DMS153 treated with DMSO at 0.1 percent for 48 hours (cell line): ENCODE measurements around the gene TAF3.
"Not testable (repeated sequence)": the region's sequence is repeated elsewhere in the genome, so short reads cannot be mapped to it uniquely, and the experiment has no call there.

Experiments
- DNase-seq: peaks from one replicate; lab custom pipeline; 2025; ENCODE audit not compliant: unreplicated experiment; lab: John Stamatoyannopoulos, UW

TAF3 gene, protein sequence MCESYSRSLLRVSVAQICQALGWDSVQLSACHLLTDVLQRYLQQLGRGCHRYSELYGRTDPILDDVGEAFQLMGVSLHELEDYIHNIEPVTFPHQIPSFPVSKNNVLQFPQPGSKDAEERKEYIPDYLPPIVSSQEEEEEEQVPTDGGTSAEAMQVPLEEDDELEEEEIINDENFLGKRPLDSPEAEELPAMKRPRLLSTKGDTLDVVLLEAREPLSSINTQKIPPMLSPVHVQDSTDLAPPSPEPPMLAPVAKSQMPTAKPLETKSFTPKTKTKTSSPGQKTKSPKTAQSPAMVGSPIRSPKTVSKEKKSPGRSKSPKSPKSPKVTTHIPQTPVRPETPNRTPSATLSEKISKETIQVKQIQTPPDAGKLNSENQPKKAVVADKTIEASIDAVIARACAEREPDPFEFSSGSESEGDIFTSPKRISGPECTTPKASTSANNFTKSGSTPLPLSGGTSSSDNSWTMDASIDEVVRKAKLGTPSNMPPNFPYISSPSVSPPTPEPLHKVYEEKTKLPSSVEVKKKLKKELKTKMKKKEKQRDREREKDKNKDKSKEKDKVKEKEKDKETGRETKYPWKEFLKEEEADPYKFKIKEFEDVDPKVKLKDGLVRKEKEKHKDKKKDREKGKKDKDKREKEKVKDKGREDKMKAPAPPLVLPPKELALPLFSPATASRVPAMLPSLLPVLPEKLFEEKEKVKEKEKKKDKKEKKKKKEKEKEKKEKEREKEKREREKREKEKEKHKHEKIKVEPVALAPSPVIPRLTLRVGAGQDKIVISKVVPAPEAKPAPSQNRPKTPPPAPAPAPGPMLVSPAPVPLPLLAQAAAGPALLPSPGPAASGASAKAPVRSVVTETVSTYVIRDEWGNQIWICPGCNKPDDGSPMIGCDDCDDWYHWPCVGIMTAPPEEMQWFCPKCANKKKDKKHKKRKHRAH

DNA sequence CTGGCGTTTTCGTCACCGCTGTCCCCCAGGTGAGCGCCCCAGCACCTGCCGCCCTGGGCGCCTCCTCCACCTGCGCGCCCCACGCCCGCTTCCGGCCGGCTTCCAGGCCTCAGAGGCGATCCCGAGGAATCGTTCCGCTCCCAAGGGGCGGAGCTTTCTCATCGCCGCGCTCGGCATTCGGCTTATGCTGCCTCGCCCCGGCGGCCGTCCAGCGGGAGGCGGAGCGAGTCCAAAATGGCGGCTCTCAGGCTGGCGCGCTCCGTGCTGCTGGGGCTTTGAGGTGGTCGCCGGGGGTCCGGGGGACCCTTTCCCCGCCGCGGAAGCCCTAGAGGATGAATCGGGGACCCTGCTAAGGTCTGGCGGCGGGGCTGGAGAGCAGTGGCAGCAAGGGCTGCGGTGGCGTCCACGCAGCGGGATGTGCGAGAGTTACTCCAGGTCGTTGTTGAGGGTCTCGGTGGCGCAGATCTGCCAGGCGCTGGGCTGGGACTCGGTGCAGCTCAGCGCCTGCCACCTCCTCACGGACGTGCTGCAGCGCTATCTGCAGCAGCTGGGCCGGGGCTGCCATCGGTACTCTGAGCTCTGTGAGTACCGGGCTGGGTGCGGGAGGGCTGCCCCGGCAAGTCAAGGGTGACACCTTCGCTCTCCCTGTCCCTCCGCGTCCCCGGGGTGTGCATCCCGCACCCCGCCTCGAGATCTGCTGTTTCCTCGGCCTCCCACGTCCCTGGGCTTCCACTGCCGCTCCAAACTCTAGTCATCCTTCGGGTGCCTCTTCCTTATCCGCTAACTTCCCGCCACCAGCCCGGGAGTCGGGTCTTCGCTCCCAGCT, at the start of gene TAF3:
TAF3 (plus strand) TSS at position 211 of the 826 bp plus-strand sequence; CDS start at position 416, 205 bp downstream.
- no peak for DNase-seq

DNA sequence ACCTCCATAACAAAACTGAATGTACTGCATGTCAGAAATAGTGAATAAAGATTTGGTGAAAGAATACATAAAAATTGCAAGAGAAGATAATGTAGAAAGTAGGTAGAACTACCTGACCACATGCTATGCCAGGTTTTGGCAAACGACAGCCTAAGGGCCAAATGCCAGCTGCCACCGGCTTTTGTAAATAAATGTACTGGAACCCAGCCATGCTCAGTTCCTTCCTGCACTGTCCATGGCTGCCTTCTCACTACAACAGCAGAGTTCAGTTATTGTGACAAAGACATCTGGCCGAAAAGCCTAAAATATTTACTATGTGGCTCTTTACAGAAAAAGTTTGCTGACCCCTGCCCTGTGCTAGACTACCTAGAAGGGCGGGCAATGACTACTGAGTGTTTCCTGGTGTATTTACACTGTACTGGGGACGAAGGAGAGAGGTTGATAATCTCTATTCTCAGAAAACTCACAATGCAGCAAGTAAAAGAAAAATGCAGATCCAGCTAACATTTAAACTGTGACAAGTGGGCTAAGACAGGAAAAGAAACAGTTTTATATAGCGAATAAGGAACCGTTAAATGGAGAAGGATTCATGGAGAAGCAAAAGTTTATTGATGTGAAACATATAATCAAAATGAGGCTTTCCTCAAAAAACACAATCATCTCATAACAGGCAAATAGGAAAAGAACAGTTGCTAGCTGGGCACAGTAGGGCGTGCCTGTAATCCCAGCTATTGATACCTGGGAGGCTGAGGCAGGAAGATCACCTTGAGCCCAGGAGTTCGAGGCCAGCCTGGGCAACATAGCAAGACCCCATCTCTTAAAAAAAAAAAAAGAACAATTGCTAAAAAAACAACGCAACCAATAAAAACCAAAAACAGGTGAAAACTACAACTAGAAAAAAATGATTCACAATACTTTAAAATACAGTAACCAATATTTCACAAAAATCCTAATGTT, 44.2 kb upstream of the TAF3 start:
- DNase-seq: peak; percentile 6

DNA sequence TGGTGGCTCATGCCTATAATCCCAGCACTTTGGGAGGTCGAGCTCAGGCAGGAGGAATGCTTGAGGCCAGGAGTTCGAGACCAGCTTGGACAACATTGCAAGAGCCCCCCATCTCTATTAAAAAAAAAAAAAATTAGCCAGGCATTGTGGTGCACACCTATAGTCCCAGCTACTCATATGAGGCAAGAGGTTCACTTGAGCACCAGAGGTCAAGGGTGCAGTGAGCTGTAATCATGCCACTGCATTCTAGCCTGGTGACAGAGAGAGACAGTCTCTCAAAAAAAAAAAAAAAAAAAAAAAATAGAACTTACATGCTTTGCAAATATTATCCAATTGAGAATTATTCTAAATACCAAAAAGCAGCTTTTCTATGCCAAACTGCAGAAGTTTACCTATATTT, 41.5 kb upstream of the TAF3 start:
- no peak for DNase-seq

DNA sequence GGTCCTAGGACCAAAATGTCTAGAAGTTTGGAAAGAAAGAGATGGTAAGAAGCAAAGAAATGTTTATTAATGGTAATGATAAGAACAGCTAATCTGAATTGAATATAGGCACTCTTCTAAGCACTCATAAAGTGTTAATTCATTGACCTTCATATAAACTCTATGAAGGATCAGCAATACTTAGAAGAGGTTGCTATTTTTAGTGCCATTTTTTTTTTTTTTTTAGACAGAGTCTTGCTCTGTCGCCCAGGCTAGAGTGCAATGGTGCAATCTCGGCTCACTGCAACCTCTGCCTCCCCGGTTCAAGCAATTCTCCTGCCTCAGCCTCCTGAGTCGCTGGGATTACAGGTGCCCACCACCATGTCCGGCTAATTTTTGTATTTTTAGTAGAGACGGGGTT, 36.1 kb upstream of the TAF3 start:
- DNase-seq: not testable (repeated sequence)

DNA sequence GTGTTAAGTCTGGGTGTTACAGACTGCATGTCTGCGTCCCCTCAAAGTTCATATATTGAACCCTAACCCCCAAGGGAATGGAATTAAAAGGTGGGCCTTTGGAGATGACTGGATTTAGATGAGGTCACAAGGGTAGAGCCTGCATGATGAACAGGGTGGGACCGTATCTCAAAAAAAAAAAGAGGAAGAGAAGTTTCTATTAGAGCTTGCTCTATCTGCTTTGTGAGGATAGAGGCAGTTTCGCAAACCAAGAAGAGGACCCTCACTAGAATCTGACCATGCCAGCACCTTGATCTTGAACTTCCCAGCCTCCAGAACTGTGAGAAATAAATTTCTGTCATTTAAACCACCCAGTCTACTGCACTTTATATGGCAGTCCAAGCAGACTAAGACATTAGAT, 31.9 kb upstream of the TAF3 start:
- no peak for DNase-seq

DNA sequence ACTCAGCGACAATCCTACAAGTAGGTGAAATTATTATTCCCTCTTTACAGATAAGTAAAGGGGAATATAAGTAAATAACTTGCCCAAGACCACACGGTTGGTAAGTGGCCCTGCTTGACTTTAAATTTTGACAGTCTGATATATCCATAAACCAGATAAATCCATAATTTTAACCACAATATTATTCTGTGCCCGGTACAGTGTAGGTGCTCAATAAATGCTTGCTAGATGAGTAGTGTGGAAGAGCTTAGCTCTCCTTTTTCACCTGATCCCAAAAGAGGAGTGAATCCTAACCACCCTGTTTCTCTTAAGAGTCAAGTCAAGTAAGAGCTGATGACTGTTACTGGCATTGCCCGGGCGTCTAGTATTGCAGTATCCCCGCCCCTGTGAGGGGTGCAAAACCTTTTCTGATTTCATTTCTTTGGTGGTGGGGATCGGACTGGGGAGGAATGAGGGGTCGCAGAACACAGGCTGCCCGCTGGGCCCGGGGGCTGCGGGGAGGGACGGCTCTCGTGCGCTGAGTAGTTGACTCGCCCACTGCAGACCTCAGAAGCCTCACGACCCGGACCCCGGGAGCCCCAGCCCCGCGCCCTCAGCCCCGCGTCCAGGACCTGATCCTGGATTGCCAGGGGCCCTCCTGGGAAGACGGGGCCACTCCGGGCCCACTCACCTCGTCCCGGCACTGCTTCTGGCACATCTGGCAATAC, 31.0 kb upstream of the TAF3 start:
- DNase-seq: no peak

DNA sequence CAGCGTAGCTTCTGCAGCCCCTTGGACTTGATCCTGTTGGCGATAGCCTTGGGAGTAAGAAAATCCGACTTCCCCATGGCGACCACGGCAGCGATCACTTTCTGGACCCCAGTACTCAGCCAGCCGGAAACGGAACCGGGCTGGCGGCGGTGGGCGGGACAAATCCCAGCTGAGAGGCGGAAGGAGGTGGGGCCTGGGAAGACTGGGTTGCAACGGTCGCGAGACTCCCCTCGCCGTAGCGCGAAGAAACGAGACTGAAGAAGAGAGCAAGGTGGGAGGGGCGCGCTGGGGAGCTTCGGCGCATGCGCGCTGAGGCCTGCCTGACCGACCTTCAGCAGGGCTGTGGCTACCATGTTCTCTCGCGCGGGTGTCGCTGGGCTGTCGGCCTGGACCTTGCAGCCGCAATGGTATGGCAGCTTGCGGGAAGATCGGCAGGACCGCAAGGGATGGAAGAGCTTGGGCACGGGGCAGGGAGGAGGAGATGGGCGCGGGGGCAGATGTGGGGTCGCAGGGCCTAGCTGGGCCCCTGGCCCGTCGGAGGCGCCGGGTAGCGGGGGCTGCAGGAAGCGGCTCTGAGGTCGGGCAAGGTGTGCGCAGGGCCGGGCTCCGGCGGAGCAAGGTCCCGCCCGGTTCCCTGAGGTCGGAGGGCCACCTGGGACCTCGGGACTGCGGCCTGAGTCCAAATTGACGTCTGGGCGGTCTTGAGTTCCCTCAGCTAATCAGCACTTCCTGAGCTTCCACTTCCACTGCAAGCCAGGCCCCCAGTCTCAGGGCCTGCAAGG, 30.3 kb upstream of the TAF3 start, which contains the start of the genes ATP5F1C and KIN:
ATP5F1C (plus strand) TSS at position 321 of the 782 bp plus-strand sequence; CDS start at position 352, 31 bp downstream.
KIN (minus strand) TSS at position 137 of the 782 bp plus-strand sequence; CDS start at position 77, 60 bp downstream.
- DNase-seq: peak; percentile 49

DNA sequence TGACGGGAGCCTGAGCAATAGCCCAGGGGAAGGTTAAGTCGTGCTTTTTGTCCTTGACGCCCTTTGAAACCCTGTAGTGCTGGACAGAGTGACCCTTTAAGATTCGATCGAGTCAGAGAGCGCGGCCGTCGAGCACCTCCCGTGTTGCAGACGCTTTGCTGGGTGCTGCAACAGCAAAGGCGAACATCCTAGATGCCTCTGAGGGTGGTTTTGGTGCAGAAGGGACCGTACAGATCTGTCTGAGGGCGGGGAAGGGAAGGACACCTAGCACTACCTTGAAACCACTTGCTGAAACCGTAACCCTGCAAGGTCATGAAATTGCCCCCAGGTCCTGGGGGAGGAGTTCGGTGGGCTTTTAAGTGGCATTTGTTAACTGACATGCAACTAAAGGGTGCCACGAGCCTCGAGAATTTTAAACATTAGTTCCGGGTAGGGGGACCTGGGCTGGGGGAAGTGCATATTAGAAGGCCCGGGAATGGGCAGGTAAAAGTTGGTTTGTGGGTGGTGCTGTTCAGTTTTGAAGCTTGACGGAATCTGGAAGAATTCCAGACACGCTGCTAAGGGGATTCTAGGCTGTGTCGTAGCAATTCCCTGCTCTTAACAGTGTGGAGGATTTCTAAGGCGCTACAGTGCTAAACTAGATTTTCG, 29.5 kb upstream of the TAF3 start:
- DNase-seq: no peak

DNA sequence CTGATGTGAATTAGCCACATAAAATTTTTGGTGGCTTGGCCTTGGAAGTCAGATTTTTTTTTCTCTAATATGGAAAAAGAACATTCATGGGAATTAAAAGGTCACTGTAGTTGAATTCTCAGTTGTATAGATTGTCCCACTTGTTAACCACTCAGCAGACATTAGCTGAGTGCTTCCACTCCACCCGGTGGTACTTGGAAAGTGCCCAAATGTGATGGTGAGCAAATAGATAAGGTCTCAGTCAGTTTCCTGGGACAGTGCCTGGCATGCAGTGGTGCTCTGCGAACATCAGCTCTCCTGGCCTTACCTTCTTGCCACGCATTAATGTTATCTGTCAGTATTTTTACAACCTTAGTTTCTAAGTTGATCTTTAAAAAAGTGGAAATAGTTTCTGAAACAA, 28.9 kb upstream of the TAF3 start:
- DNase-seq: no peak

DNA sequence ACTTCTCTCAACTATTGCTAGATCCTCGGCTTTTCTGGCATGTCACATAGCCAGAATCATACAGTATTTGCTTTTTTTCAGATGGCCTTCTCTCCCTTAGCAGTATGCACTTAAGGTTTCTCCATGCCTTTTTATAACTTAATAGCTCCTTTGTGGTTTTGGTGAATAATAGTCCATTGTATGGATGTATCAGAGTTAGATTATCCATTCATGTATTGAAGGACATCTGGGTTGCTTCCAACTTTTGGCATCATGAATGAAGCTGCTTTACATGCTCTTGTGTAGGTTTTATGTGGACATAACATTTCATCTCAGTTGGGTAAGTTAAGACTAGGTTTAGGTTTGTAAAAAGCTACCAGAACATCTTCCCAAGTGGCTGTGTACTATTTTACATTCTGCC, 25.8 kb upstream of the TAF3 start:
- DNase-seq: no peak

DNA sequence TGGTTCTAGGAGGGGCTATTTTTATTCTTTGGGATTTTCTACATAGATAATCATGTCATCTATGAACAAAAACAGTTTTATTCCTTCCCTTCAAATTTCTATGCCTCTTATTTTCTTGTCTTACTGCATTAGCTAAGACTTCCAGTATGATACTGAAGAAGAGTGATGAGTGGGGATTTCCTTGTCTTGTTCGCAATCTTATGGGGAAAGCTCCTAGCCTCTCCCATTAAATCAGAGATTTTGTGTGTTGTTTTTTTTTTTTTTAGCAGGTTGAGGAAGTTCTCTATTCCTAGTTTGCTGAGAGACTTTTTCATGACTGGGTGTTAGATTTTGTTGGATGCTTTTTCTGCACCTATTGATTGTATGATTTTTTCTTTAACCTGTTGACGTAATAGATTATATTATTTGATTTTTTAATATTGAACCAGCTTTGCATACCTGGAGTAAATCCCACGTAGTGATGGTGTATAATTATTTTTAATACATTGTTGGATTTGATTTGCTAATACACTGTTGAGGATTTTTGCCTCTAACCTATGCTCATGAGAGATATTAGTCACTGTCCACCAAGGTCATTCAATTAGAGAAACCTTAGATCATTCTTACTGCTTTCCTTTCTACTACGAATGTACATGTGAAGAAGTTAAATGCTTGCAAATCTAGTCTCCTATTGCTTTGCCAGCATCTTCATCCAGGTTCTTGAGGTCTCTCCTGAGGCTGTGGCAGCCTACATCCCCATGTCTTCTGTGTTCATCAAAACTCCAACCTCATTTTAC, 23.9 kb upstream of the TAF3 start:
- no peak for DNase-seq

DNA sequence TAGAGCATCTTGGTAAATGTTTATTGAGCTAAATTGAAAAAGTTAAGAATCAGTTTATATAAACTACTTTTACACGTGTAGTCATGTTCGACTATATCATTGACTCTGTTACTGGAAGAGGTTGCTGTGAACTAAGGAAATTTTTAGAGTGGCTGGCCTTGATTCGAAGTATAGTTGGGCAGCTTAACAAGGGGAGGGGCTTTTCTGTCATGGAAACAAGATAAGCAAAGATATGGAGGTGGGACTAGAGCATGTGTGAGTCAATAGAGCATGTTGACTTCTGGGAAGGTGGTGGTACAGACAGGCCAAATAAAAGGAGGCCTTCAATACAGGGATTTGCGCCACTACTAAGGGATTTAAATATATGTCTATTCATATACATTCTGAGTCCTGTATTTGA, 22.7 kb upstream of the TAF3 start:
- no peak for DNase-seq

DNA sequence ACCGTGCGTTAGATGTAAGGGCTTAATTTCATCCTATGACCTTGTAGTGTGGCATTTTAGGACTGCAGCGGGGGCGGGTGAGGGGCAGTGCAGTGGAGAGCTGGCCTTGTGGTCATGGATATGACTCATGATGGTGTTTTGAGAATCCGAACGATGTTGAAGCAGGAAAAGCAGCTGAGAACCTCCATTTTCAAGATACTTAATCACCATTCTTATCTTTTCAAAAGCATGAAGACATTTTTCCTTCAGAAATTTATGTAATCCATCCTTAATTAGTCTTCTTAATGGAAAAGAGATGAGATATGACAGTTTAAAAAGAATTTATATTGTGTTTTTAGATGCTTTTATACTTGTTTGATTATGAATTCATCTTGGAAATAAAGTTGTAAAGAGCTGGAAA, 20.7 kb upstream of the TAF3 start:
- DNase-seq: no peak

DNA sequence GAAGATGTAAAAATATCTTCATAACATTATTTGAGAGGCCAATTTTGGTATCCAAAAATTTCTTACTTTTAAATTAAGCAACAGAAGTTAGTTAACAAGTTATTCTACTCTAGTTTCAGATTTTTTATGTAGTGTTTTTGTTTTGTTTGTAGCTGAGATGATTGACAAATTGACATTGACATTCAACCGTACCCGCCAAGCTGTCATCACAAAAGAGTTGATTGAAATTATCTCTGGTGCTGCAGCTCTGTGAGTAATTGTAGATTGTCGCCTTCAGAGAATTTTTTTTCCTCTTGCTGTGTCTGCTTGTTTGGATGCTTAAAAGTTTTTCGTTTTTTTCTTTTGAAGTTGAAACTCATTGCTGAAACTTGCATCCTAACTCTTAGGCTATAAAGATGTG, 15.7 kb upstream of the TAF3 start:
- no peak for DNase-seq

DNA sequence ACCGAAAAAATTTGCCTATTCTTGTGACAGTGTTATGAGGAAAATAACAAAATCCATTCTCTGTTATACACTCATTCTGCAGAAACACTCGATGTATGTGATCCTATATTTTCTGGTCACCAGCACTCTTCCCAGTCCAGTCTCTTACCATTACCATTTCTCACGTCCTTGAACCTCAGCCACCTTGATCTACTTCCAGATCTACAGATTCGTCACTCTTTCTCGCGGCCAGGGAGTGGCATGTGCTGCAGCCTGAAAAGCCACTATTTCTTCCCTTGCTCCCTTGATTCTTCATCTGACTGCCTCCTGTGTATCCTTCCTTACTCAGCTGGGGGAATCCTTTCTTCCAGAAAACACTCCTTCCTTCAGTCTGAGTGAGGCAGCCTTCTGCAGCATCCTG, 14.1 kb upstream of the TAF3 start:
- no peak for DNase-seq

DNA sequence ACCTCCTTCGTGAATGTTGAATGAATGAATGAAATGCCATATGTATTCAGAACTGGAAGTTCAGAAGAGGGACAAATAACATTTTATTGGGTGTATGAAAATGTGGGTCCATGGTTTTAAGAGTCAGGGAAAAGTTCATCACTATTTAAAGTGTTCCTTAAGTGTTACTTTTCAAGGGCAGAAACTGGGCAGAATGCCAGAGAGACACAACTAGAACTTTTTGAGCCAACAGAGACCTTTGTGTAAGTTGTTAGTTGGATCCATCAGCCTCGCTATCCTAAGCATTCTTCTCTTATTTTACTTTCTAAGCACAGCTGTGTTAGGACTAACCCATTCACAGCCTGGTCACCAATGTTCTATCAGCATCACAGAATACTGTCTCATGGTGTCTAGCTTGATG, 13.6 kb upstream of the TAF3 start:
- DNase-seq: no peak

DNA sequence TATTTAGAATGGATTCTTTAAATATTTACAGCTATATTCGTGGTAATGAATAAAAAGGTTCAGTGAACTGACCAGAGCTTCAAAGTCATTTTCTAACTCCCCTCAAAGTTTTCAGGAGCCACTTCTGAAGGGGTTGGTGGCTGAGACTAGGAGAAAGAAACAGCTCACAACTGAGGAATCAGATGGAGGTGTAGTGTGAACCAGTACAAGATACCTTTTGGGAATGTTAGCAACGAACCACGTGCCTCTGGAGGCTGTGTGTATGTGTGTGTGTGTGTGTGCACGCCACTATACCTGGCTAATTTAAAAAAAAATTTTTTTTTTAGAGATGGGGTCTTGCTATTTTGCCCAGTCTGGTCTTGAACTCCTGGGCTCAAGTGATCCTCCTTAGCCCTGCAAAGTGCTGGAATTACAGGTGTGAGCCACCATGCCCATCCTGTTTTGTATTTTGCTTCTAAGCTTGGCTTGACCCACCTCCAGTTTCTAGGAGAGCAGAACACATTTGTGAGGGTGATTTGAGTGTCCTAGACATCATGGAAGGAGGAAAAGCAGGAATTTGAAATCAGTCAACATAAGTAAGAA, 9.5 kb upstream of the TAF3 start:
- no peak for DNase-seq
